GM18907 (cell line): Measurements from ENCODE around the gene WBP2NL.
"Not testable (repeated sequence)": the region's sequence is repeated elsewhere in the genome, so short reads cannot be mapped to it uniquely, and the experiment has no call there.

Experiments used
- ATAC-seq: cut with Tn5 transposase; IDR thresholded peaks from one replicate; pipeline ENCODE4 v1.9.1; 2021; ENCODE audit warnings: mild to moderate bottlenecking, moderate library complexity; ENCODE audit not compliant: unreplicated experiment

Gene WBP2NL

DNA sequence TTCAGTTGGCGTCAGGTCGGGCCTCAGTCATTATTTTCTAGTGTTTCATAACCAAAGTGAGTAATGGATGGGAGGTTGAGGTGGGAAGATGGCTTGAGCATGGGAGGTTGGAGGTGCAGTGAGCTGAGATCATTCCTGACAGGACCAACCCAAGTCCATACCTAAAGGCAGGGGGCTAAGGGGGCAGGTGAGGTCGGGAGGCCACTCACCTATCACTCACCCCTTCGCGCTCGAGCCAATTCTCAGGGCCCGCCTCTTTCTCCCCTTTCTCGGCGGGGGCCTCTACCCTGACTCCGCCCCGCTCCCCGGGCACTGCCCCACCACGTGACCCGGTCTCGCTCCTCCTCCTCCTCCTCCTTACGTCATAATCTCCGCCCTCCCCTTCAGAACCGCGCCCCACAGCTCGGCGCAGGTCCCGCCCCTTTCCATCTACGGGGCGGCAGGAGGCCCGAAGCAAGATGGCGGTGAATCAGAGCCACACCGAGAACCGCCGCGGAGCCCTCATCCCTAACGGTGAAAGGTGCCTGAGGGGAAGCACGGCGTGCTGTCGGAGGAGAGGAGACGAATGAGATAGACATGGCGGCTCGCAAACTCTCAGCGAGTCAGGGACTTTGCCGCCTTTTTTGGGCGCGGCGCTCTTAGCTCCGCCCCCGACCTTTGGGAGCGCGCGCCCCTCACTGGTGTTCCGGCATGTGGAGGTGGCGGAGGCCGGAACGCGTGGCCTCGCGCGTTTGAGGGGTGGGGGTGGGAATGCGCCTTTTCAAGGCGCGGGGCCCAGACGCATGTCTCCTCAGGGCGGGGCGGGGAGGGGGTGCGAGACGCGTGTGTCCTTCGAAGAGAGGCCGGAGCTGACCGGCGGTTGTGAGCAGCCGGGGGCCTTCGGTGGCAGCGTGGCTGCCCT is at the start of gene WBP2NL:
Gene WBP2NL (plus strand): TSS at position 428 of the 901 bp plus-strand sequence. CDS start 31 bp downstream, at position 459.
- ATAC-seq: peak; percentile 83

- ATAC-seq: not testable (repeated sequence)
Observed at GRCh38 chr22:41948928-41949296, 49.7 kb upstream of the WBP2NL start.

DNA sequence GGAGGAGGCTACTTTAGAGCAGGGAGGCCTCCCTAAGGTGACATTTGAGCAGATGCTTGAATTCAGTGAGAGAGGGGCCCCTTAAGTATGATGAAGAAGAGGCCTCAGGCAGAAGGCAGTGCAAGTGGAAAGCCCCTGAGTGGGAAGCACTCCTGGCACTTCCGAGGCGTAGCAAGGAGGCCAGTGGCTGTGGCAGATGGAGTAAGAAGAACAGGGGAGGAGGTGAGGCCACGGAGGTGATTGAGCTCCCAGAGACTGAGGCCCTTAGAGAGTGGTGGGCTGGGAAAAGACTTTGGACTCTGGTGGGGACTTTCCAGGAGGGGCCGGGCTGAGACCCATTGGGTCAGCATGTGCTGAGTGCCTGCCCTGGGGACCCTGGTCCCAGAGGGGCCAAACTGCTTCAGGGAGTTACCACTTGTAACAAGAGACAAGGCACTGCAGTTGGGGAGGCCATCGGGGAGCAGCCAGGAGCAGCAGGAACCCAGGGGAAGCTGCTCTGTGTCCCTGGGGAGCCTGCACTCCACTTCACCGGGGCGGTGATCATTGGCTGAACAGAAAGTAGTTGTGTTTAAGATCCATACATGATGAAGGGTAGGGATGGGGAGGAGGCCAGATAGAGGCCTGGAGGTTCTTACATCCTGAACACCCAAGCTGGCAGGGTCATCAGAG is 49.2 kb upstream of the WBP2NL start:
- ATAC-seq: no peak

GRCh38 chr22:41951898-41952474 is 46.6 kb upstream of the WBP2NL start, which contains the start of gene SMIM45:
TSS of gene SMIM45 (plus strand) at chr22:41952150.
- no peak for ATAC-seq

DNA sequence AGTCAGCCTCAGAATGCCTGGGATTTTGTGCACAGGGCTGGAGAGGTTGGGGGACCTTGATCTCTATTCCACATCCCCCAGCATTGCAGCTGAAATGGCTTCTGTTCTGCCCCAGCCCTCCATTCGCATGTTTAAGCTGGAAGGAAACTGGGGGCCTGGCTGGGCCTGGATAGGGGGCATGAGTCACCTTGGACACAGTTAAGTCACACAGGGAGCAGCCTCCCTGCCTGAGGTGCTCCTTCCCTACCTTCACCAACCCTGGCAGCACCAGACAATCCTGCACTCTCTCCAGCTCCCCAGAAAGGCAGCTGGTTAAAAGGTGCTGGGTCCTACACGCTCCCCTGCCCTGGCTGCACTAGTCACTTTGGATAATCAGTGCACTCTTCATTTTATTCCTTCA is 45.9 kb upstream of the WBP2NL start:
- no peak for ATAC-seq

DNA sequence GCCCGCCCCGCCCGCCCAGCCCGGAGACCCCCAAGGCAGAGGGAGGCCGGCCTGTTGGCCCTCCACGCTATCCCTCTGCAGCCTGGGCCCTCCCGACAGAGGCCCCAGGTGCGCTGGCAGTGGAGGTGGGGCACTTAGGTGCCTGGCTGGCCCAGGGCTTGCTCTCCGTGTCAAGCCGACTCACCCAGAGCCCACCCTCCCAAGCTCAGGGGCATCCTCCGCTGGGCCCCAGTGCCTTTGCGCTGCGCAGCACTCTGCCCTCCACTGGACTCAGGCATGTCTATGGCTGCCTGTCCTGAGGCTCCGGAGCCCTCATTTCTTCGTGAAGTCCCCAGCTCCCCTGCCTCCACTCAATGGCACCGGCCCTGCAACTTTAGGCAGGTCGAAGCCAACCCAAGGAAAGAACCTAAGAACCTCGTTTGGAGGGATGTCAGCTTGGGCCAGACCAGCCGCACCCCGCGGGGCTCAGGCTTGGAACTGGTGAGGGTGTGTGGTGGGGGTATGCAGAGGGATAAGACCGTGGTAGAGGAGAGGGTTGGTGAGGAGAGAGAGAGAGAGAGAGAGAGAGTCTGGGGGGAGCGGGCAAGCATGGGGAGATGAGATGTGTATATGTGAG is 40.5 kb upstream of the WBP2NL start:
- ATAC-seq: peak; percentile 27

- no peak for ATAC-seq
Observed at GRCh38 chr22:41963453-41964111, 35.0 kb upstream of the WBP2NL start.

DNA sequence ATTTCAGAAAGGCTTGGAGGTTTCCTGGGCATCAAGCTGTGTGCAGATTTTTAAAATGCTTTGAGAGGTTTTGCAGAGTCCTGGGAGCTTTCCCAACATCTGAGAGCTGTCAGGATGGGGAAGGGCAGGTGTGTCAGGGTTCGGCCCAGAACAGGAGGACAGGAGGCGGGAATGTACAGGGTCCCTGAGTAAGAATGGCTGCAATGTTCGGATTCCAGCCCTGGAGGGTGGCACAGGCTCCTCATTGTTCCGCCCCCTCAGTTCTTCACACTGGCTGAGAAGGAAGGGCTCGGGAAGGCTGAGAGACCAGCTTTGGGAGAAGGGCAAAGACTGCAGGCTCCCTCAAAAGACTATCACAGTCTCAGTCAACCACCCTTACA is 34.5 kb upstream of the WBP2NL start:
- no peak for ATAC-seq

GRCh38 chr22:41966225-41966606 is 32.4 kb upstream of the WBP2NL start:
- no peak for ATAC-seq

DNA sequence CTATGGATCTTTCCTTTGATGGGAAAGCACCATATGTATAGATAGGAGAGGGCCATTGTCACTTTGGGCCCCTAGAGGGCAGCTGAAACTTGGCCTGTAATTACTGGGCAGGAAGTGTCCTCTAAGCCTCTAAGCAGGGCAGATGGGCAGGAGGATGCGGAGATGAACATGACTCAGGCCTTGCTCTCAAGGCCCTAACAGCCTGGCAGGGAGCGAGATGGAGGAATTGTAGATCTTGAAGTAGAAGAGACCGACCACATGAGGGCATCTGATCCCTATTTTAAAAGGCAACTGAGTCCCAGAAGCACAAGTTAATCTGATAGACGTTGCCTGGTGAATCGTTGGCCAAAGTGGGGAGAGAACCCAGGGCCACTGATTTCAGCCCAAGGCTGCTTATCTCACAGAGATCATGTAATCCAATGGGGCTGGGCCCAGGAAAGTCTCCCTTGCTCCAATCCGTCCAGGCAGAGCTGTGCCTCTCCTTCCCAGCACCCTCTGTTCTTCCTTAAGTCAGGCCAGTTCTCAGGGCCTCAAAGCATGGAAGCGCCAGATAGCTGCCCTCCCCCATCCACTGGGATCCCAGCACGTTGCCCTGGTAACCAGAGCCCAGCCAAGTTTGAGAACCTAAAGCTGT is 31.9 kb upstream of the WBP2NL start:
- no peak for ATAC-seq

GRCh38 chr22:41968601-41969000 is 30.0 kb upstream of the WBP2NL start:
- ATAC-seq: no peak

- no peak for ATAC-seq
Observed at GRCh38 chr22:41969110-41969646, 29.4 kb upstream of the WBP2NL start, which contains the start of gene SEPTIN3. TSS of gene SEPTIN3 (plus strand) at chr22:41969443. CDS start at chr22:41971493, 2,050 bp downstream.

- ATAC-seq: no peak
Observed at GRCh38 chr22:41970601-41971000, 28.0 kb upstream of the WBP2NL start.

DNA sequence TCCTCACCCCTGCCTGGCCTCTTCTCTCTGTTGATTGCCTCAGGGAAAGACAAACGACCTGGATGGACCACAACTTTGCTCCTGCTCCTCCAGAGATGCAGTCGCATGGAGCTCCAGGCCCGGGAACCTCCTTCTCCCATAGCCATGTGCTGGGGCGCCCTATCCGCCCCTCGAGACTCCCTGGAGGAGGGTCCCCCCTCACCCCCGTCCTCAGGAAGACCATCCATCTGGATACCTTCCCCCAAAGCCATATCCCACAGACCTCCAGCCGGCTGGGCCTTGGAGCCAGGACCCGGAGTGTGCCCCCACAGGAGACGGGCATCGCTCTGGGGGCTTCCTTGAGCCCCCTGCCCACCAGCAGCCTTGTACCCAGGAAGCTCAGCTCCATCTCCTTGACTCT is 27.2 kb upstream of the WBP2NL start:
- ATAC-seq: no peak

GRCh38 chr22:41974691-41975290 is 23.8 kb upstream of the WBP2NL start:
- no peak for ATAC-seq

DNA sequence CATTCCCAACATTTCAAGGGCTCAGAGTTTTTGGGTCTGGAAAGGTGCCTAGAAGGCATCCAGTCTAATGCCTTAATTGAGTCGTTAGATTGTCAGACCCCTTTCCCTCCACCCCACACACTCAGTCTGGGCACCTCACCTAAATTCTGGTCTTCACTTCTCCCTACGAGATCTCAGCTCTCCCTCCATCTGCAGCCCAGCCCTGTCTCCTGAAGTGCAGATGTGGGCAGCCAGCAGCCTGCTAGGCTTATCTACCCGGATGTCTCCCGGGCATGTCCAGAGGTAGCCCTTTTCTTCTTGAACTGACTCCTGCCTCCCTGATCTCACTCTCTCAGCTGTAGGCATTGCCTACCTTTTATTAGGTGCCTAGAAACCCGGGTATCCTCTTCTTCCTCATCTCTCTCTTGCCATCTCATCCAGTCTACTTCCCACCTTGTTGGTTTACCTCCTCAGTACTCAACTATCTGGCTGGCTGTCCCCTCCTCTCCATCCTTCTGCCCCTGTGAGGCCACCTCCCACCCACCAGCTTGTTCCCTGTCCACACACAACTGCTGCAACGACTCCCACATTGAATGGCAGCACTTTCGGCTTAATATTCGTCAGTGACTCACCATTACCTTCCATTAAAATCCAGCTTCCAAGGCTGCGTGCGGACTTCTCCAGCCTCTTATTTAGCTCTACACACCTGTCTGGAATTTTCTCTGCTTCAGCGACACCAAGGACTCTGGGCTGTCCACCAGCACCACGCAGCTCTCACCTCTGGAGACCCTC is 23.1 kb upstream of the WBP2NL start:
- ATAC-seq: no peak

GRCh38 chr22:41976070-41976901 is 22.3 kb upstream of the WBP2NL start:
- ATAC-seq: no peak

GRCh38 chr22:41976961-41977566 is 21.5 kb upstream of the WBP2NL start:
- no peak for ATAC-seq
